Nephron progenitor cell (in vitro differentiated cells): ENCODE measurements around the gene GNAO1.

ENCODE experiments used
- DNase-seq: peaks from one replicate; pipeline ENCODE4 v3.0.0; 2021
- H3K27ac Mint-ChIP-seq: 2 replicates; pipeline ENCODE4 v1.8.0; 2021; ENCODE audit warnings: mild to moderate bottlenecking, moderate library complexity, mixed read lengths
- H3K27me3 Mint-ChIP-seq: 2 replicates; pipeline ENCODE4 v1.8.0; 2021; ENCODE audit warnings: mild to moderate bottlenecking, low read depth, mixed read lengths; ENCODE audit not compliant: poor library complexity
- H3K36me3 Mint-ChIP-seq: 2 replicates; pipeline ENCODE4 v1.8.0; 2021; ENCODE audit warnings: low read depth, mixed read lengths
- H3K4me1 Mint-ChIP-seq: 2 replicates; pipeline ENCODE4 v1.8.0; 2021; ENCODE audit warnings: mixed read lengths
- H3K4me3 Mint-ChIP-seq: 2 replicates; pipeline ENCODE4 v1.8.0; 2021; ENCODE audit warnings: mild to moderate bottlenecking, moderate library complexity, mixed read lengths
- H3K9me3 Mint-ChIP-seq: 2 replicates; pipeline ENCODE4 v1.8.0; 2021; ENCODE audit warnings: mild to moderate bottlenecking, moderate library complexity, mixed read lengths
- CTCF ChIP-seq: fragments of 200-600 bp; sonication (generic); IDR thresholded peaks from 2 replicates; pipeline ENCODE4 v1.5.0; 2021; ENCODE audit warnings: antibody characterized with exemption

GNAO1 gene

GRCh38 chr16:56264609-56264972, 73.3 kb downstream of the GNAO1 start:
- Mint-ChIP-seq H3K9me3 (no peaks in the 10 kb centered on the region), H3K27me3 (peaks cover 4% of the 10 kb centered on the region), H3K27ac (no peak overlapping the region), H3K36me3 (no peaks in the 10 kb centered on the region), H3K4me1 (peaks cover 65% of the 10 kb centered on the region), H3K4me3 (no peak overlapping the region)
- no peak for DNase-seq
- no peak for TF ChIP-seq CTCF

- no peaks in the 10 kb centered on the region for H3K9me3 Mint-ChIP-seq
- H3K27me3 Mint-ChIP-seq, result peaks cover 3% of the 10 kb centered on the region
- no peak overlapping the region for H3K27ac Mint-ChIP-seq
- H3K4me3 Mint-ChIP-seq, result no peak overlapping the region
- TF ChIP-seq CTCF, result no peak
- DNase-seq, result no peak
- H3K4me1 Mint-ChIP-seq, result peaks cover 71% of the 10 kb centered on the region
- H3K36me3 Mint-ChIP-seq, result no peaks in the 10 kb centered on the region
Observed at GRCh38 chr16:56265184-56265583, 73.9 kb downstream of the GNAO1 start.

DNA sequence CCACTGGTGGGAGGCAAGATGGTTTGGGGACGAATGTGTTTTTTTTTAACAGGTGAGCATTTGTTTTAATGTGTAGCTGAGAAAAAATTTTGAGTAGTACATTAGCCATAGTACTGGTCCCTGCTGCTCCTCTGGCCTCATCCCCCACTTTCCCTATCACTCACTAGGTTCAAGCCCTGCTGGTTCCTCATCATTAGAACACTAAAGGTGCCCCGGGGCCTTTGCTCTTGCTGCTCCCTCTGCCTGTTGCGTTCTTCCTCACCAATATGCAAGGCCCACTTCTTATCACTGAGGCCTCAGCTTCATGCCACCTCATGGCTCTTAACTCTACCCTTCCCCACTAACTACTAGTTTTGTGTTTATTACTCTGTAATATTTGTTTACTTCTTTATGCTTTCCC, 74.5 kb downstream of the GNAO1 start:
- Mint-ChIP-seq H3K27ac (peak overlapping the region; percentile 81), H3K27me3 (peaks cover 3% of the 10 kb centered on the region), H3K4me3 (no peak overlapping the region), H3K36me3 (no peaks in the 10 kb centered on the region), H3K4me1 (peaks cover 74% of the 10 kb centered on the region), H3K9me3 (no peaks in the 10 kb centered on the region)
- no peak for TF ChIP-seq CTCF
- no peak for DNase-seq

GRCh38 chr16:56266641-56267607, 75.6 kb downstream of the GNAO1 start:
- no peak for DNase-seq
- Mint-ChIP-seq H3K27ac (no peak overlapping the region), H3K9me3 (no peaks in the 10 kb centered on the region), H3K4me1 (peaks cover 65% of the 10 kb centered on the region), H3K4me3 (no peak overlapping the region), H3K27me3 (peaks cover 6% of the 10 kb centered on the region), H3K36me3 (no peaks in the 10 kb centered on the region)
- TF ChIP-seq CTCF, result no peak

GRCh38 chr16:56267888-56268287, 76.6 kb downstream of the GNAO1 start:
- Mint-ChIP-seq H3K27ac (no peak overlapping the region), H3K9me3 (no peaks in the 10 kb centered on the region), H3K4me3 (no peak overlapping the region), H3K4me1 (peaks cover 56% of the 10 kb centered on the region), H3K27me3 (peaks cover 8% of the 10 kb centered on the region), H3K36me3 (no peaks in the 10 kb centered on the region)
- TF ChIP-seq CTCF, result no peak
- no peak for DNase-seq

- no peak for DNase-seq
- Mint-ChIP-seq H3K4me3 (no peak overlapping the region), H3K27me3 (peaks cover 11% of the 10 kb centered on the region), H3K4me1 (peaks cover 47% of the 10 kb centered on the region), H3K36me3 (no peaks in the 10 kb centered on the region), H3K27ac (peak overlapping the region; percentile 74), H3K9me3 (peaks cover 4% of the 10 kb centered on the region)
- TF ChIP-seq CTCF, result no peak
Observed at GRCh38 chr16:56268799-56269198, 77.5 kb downstream of the GNAO1 start.
